ENCODE results near the gene ZNF236.
"Not testable (repeated sequence)": the region's sequence is repeated elsewhere in the genome, so short reads cannot be mapped to it uniquely, and the experiment has no call there.

Gene ZNF236

DNA sequence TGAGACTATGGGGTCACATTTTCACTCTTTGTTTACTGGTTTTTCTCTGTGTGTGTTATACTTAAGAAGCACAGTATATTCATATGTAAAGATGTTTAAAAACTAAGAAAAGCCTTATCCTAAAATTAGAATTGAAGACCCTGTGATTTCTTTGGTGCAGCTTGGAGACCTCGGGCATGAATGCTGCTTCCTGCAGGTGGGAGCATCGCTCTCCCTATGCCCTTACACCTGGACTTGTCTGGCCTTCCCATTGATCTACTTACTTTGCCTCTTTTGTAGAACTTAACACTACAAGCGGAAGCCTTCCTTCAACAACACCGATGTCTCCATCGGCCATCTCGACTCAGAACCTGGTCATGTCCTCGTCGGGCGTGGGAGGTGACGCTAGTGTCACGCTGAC, 114.5 kb downstream of the ZNF236 start:
- no peak for TF ChIP-seq CTCF (IDR thresholded peaks at IDR 0.05; ENCODE audit: low read depth, low read length, missing control alignments)
- Histone ChIP-seq H3K27me3 (replicated peaks) (no peaks in the 10 kb centered on the region), H3K4me3 (ENCODE audit: low read depth, low read length) (no peak overlapping the region), H3K36me3 (replicated peaks) (peaks cover 22% of the 10 kb centered on the region), H3K27ac (no peak overlapping the region)
- no peak for DNase-seq
- in situ Hi-C loops (cut with HindIII; ENCODE audit: low pct_ligation_motif_present, low sequenced_read_pairs): no loop called here

DNA sequence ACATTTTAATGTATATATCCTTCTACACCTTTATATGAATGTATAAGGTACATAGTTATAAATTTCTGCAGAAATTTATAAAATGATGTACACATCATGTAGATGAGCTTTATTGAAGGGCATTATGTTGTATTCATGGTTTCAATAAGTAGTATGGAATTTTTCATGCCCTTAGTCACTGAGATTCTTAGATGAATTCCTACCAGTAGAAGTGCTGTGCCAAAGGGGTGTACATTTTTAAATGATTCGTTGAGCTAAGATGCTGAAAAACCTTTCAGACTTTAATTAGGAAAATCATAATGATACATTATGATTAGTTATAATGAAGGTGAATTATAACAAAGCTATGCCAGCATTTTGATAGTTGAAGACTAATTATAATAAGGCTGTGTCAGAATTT, 115.2 kb downstream of the ZNF236 start:
- no peak for DNase-seq

DNA sequence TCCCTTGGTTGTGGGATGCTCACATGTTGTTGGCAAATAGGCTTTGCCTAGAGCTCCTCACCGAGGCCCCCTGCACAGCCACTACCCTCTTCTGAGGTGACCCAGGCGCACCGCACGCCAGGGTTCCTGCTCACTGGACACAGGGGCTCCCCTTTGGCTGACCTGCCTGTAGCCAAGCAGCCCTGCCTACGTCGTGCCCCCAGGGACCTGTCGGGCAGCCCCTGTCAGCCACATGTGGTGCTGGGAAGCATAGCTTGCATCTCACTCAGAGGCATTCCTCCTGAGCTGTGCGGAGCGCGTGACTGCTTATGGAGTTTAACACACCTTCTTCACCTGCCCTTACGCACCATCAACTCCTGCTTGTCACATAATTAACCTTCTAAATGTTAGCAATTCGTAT, 116.3 kb downstream of the ZNF236 start:
- TF ChIP-seq CTCF (IDR thresholded peaks at IDR 0.05; ENCODE audit: low read depth, low read length, missing control alignments): no peak
- in situ Hi-C loops (cut with HindIII; ENCODE audit: low pct_ligation_motif_present, low sequenced_read_pairs): no loop called here
- H3K36me3 ChIP-seq (replicated peaks): peaks cover 17% of the 10 kb centered on the region
- H3K27me3 ChIP-seq (replicated peaks): no peaks in the 10 kb centered on the region
- H3K4me3 ChIP-seq (ENCODE audit: low read depth, low read length): no peak overlapping the region
- no peak overlapping the region for H3K27ac ChIP-seq
- DNase-seq: no peak

More for the DNA sequence above, 115.2 kb downstream of the ZNF236 start:
- in situ Hi-C loops (cut with HindIII; ENCODE audit: low pct_ligation_motif_present, low sequenced_read_pairs): no loop called here
- H3K36me3 ChIP-seq (replicated peaks): peaks cover 19% of the 10 kb centered on the region
- H3K27ac ChIP-seq: no peak overlapping the region
- TF ChIP-seq CTCF (IDR thresholded peaks at IDR 0.05; ENCODE audit: low read depth, low read length, missing control alignments): no peak
- H3K27me3 ChIP-seq (replicated peaks): no peaks in the 10 kb centered on the region
- H3K4me3 ChIP-seq (ENCODE audit: low read depth, low read length): no peak overlapping the region

DNA sequence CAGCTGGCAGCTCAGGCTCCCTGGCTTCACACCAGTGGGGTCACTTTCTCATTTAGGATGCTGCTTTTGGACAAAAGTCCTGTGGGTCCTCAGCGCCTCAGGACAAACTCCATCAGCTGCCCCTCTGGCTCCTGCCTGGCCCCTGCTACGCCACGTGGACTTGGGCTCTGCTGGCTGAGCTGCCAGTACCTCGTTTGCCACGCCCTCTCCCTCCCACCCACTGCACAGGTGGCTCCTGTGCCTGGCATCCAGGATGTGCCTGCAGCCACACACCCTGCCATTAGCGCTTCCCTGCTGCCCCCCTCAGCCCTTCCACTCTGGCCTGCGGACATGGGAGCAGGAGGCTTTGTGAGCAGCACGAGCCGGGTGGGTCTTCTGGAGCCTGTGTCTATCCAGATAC, 118.9 kb downstream of the ZNF236 start:
- DNase-seq: no peak
- TF ChIP-seq CTCF (IDR thresholded peaks at IDR 0.05; ENCODE audit: low read depth, low read length, missing control alignments): no peak

GRCh38 chr18:76943542-76944339, 121.4 kb downstream of the ZNF236 start:
- no peak overlapping the region for H3K4me3 ChIP-seq (ENCODE audit: low read depth, low read length)
- no peaks in the 10 kb centered on the region for H3K27me3 ChIP-seq (replicated peaks)
- no peak for DNase-seq
- in situ Hi-C loops (cut with HindIII; ENCODE audit: low pct_ligation_motif_present, low sequenced_read_pairs): no loop called here
- no peak for TF ChIP-seq CTCF (IDR thresholded peaks at IDR 0.05; ENCODE audit: low read depth, low read length, missing control alignments)
- H3K27ac ChIP-seq: no peak overlapping the region
- peaks cover 8% of the 10 kb centered on the region for H3K36me3 ChIP-seq (replicated peaks)

More for the DNA sequence above, 118.9 kb downstream of the ZNF236 start:
- no peak overlapping the region for H3K27ac ChIP-seq
- H3K27me3 ChIP-seq (replicated peaks): no peaks in the 10 kb centered on the region
- no peak overlapping the region for H3K4me3 ChIP-seq (ENCODE audit: low read depth, low read length)
- in situ Hi-C loops (cut with HindIII; ENCODE audit: low pct_ligation_motif_present, low sequenced_read_pairs): no loop called here
- H3K36me3 ChIP-seq (replicated peaks): peaks cover 17% of the 10 kb centered on the region

GRCh38 chr18:76944346-76944745, 122.0 kb downstream of the ZNF236 start:
- H3K36me3 ChIP-seq (replicated peaks); H3K27me3 ChIP-seq (replicated peaks); H3K27ac ChIP-seq; DNase-seq; H3K4me3 ChIP-seq (ENCODE audit: low read depth, low read length); in situ Hi-C loops (cut with HindIII; ENCODE audit: low pct_ligation_motif_present, low sequenced_read_pairs): not testable (repeated sequence)
